Measurements from ENCODE around the gene TTYH3. TPM values are rescaled to one million over a fixed set of nuclear protein-coding genes. Genes with fewer than 3 reads are reported as not detected.

The TTYH3 gene
- total RNA-seq, 6 experiments from 2014 or later = 10.3 to 59.3 (median 37.6) TPM

GRCh38 chr7:2680792-2681490, 49.2 kb downstream of the TTYH3 start:
- H3K27me3 ChIP-seq = no peaks in the 10 kb centered on the region
- ATAC-seq (peak; percentile 88 to 97 (median 92)), DNase-seq (peak; percentile 88 to 91 (median 89))
- no peaks in the 10 kb centered on the region for H3K9me3 ChIP-seq
- H3K36me3 ChIP-seq = no peaks in the 10 kb centered on the region
- no peak overlapping the region for H3K27ac ChIP-seq
- intact Hi-C loops (cut with DNase I) = loop anchor here (10.0 kb wide), 3 partner anchors 106 to 206 kb away; partner anchors contain the start of gene GRIFIN (in 2 of the 2)
- H3K4me1 ChIP-seq = no peaks in the 10 kb centered on the region
- WGBS (ENCODE audit: insufficient coverage, low coverage, low lambda C conversion rate, missing lambda C conversion rate) = 7% methylated on average over 11 of the region's 27 CpGs
- TF ChIP-seq POLR2A (IDR thresholded peaks at IDR 0.05) (no peak), CTCF (IDR thresholded peaks at IDR 0.05) (peak; percentile 78 to 87 (median 81))
- no peak overlapping the region for H3K4me3 ChIP-seq

- ATAC-seq (no peak), DNase-seq (no peak)
- intact Hi-C loops (cut with DNase I) = loop anchor here (10.0 kb wide), 3 partner anchors 107 to 207 kb away; partner anchors contain the start of gene GRIFIN (in 2 of the 2)
- no peak for TF ChIP-seq CTCF (IDR thresholded peaks at IDR 0.05)
- no peak for TF ChIP-seq POLR2A (IDR thresholded peaks at IDR 0.05)
- no peak overlapping the region for H3K4me3 ChIP-seq
- H3K27me3 ChIP-seq = peaks cover 0 to 2% of the 10 kb centered on the region in 2 donors
- H3K9me3 ChIP-seq = no peaks in the 10 kb centered on the region
- no peak overlapping the region for H3K27ac ChIP-seq
- H3K4me1 ChIP-seq = no peaks in the 10 kb centered on the region
- H3K36me3 ChIP-seq = no peaks in the 10 kb centered on the region
- 33% methylated on average over 2 of the region's 27 CpGs for WGBS (ENCODE audit: insufficient coverage, low coverage, low lambda C conversion rate, missing lambda C conversion rate)
Measured at GRCh38 chr7:2681929-2682799, 50.4 kb downstream of the TTYH3 start.

- intact Hi-C loops (cut with DNase I) = loop anchor here (10.0 kb wide), 3 partner anchors 110 to 210 kb away; partner anchors contain the start of gene GRIFIN (in 2 of the 2)
- no peak for DNase-seq
- WGBS (ENCODE audit: insufficient coverage, low coverage, low lambda C conversion rate, missing lambda C conversion rate) = 81% methylated on average over 3 of the region's 11 CpGs
Measured at GRCh38 chr7:2684501-2684900, 52.7 kb downstream of the TTYH3 start.

More at GRCh38 chr7:2684501-2684900, 52.7 kb downstream of the TTYH3 start:
- Histone ChIP-seq H3K4me1 (no peaks in the 10 kb centered on the region), H3K4me3 (no peak overlapping the region), H3K9me3 (no peaks in the 10 kb centered on the region), H3K27ac (no peak overlapping the region), H3K36me3 (no peaks in the 10 kb centered on the region), H3K27me3 (peaks cover 0 to 13% of the 10 kb centered on the region in 2 donors)
- TF ChIP-seq POLR2A (IDR thresholded peaks at IDR 0.05) (no peak), CTCF (IDR thresholded peaks at IDR 0.05) (no peak)
- no peak for ATAC-seq

All from right lobe of liver (tissue), 6 donors.